ENCODE results near the gene SPACA5. TPM values are rescaled to one million over a fixed set of nuclear protein-coding genes. Genes with fewer than 3 reads are reported as not detected.
"Not testable (repeated sequence)": the region's sequence is repeated elsewhere in the genome, so short reads cannot be mapped to it uniquely, and the experiment has no call there.

SPACA5 gene
- polyA plus RNA-seq (2013, experiment 1 of 2) = not detected
- not detected for polyA plus RNA-seq (2013, experiment 2 of 2)

GRCh38 chrX:48006688-48007087 is at the start of gene SPACA5:
SPACA5 (plus strand) TSS chrX:48006988; CDS start chrX:48007803, 815 bp downstream.
- not testable (repeated sequence) for H3K27me3 ChIP-seq (ENCODE audit: control insufficient read depth in 3 of 3, insufficient read depth in 3 of 3, low read depth in 1 of 3, low read length in 3 of 3); H3K18ac ChIP-seq (ENCODE audit: low read length); H2BK15ac ChIP-seq (ENCODE audit: low read length); H3K14ac ChIP-seq (ENCODE audit: low read length); H2BK5ac ChIP-seq (ENCODE audit: low read length); H4K91ac ChIP-seq (ENCODE audit: low read depth, low read length, poor library complexity); H3K79me1 ChIP-seq (ENCODE audit: low read depth, low read length); H3K27ac ChIP-seq (replicated peaks; ENCODE audit: low read length); H3K4me1 ChIP-seq (ENCODE audit: control insufficient read depth in 2 of 2, insufficient read depth in 1 of 2, low read depth in 1 of 2, low read length in 2 of 2); H3K4me2 ChIP-seq (ENCODE audit: insufficient read depth, low read length, poor library complexity, severe bottlenecking); H2BK12ac ChIP-seq (ENCODE audit: low read length); H3K9me3 ChIP-seq (replicated peaks in 1 of 2; ENCODE audit: control insufficient read depth in 2 of 2, insufficient read depth in 1 of 2, low read depth in 1 of 2, low read length in 2 of 2); H3K4me3 ChIP-seq (ENCODE audit: low read length in 2 of 2); H3K9ac ChIP-seq (ENCODE audit: low read depth, low read length, poor library complexity); H4K8ac ChIP-seq (ENCODE audit: low read depth, low read length); H3K23ac ChIP-seq (ENCODE audit: low read depth, low read length, poor library complexity); DNase-seq (ENCODE audit: low spot score); H3K4ac ChIP-seq (ENCODE audit: low read length); H2AFZ ChIP-seq (ENCODE audit: low read length); H2AK5ac ChIP-seq (ENCODE audit: low read depth, low read length); H2BK120ac ChIP-seq (ENCODE audit: low read depth, low read length); H3K36me3 ChIP-seq (replicated peaks in 1 of 2; ENCODE audit: control insufficient read depth in 2 of 2, insufficient read depth in 2 of 2, low read length in 2 of 2)
- no CpG with 5 or more reads among the region's 8 CpGs for WGBS, 2 donors (ENCODE audit: extremely low coverage in 2 of 2, insufficient read length in 2 of 2, insufficient replicate concordance in 1 of 2)

- H2AK5ac ChIP-seq (ENCODE audit: low read depth, low read length); H3K27ac ChIP-seq (replicated peaks; ENCODE audit: low read length); H2BK12ac ChIP-seq (ENCODE audit: low read length); H3K36me3 ChIP-seq (replicated peaks in 1 of 2; ENCODE audit: control insufficient read depth in 2 of 2, insufficient read depth in 2 of 2, low read length in 2 of 2); H2BK120ac ChIP-seq (ENCODE audit: low read depth, low read length); H2BK5ac ChIP-seq (ENCODE audit: low read length); H3K14ac ChIP-seq (ENCODE audit: low read length); H2AFZ ChIP-seq (ENCODE audit: low read length); H3K18ac ChIP-seq (ENCODE audit: low read length); H3K23ac ChIP-seq (ENCODE audit: low read depth, low read length, poor library complexity); H2BK15ac ChIP-seq (ENCODE audit: low read length); H3K27me3 ChIP-seq (ENCODE audit: control insufficient read depth in 3 of 3, insufficient read depth in 3 of 3, low read depth in 1 of 3, low read length in 3 of 3); H3K4me1 ChIP-seq (ENCODE audit: control insufficient read depth in 2 of 2, insufficient read depth in 1 of 2, low read depth in 1 of 2, low read length in 2 of 2); H3K4ac ChIP-seq (ENCODE audit: low read length); H4K8ac ChIP-seq (ENCODE audit: low read depth, low read length); H3K4me3 ChIP-seq (ENCODE audit: low read length in 2 of 2); H3K9ac ChIP-seq (ENCODE audit: low read depth, low read length, poor library complexity); H4K91ac ChIP-seq (ENCODE audit: low read depth, low read length, poor library complexity); DNase-seq (ENCODE audit: low spot score); H3K9me3 ChIP-seq (replicated peaks in 1 of 2; ENCODE audit: control insufficient read depth in 2 of 2, insufficient read depth in 1 of 2, low read depth in 1 of 2, low read length in 2 of 2); H3K4me2 ChIP-seq (ENCODE audit: insufficient read depth, low read length, poor library complexity, severe bottlenecking); H3K79me1 ChIP-seq (ENCODE audit: low read depth, low read length): not testable (repeated sequence)
- WGBS, 2 donors (ENCODE audit: extremely low coverage in 2 of 2, insufficient read length in 2 of 2, insufficient replicate concordance in 1 of 2) = no CpG with 5 or more reads among the region's 4 CpGs
These were observed 48.6 kb upstream of the SPACA5 start for GRCh38 chrX:47958206-47958605.

DNA sequence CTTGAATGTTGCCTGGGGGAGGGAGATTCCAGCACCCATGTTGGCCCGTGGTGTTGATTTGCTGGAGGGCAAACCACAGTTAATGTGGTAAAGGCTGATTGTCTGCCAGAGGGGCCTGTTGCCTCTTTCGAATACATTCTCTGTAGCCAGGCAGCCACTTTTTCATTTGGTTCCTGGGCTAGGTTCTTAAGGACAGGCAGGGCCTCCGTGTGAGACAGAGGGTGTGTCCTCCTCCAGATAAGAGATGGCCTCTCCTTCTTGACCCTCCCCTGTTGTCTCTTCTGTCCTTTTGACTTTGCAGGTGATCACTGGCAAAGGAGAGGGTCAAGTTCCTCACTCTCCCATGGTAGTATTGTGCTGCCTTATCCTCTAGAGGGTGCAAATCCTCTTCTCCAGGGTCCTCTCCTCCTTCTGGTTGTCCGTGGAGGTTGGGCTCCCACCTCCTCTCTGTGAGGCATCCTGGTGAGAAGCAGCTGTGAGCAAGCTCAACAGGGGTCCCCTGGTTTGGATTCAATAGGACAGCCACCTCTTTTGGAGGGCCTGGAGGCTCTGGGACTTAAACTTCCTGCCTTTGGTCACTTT is 47.9 kb upstream of the SPACA5 start:
- Histone ChIP-seq H4K91ac (ENCODE audit: low read depth, low read length, poor library complexity) (no peak overlapping the region), H3K79me1 (ENCODE audit: low read depth, low read length) (no peaks in the 10 kb centered on the region), H3K18ac (ENCODE audit: low read length) (no peak overlapping the region), H3K9ac (ENCODE audit: low read depth, low read length, poor library complexity) (no peak overlapping the region), H4K8ac (ENCODE audit: low read depth, low read length) (no peak overlapping the region), H3K9me3 (replicated peaks in 1 of 2; ENCODE audit: control insufficient read depth in 2 of 2, insufficient read depth in 1 of 2, low read depth in 1 of 2, low read length in 2 of 2) (peaks cover 0 to 7% of the 10 kb centered on the region in 2 donors), H3K36me3 (replicated peaks in 1 of 2; ENCODE audit: control insufficient read depth in 2 of 2, insufficient read depth in 2 of 2, low read length in 2 of 2) (no peaks in the 10 kb centered on the region), H3K4me3 (ENCODE audit: low read length in 2 of 2) (no peak overlapping the region), H3K4ac (ENCODE audit: low read length) (no peak overlapping the region), H2BK5ac (ENCODE audit: low read length) (no peak overlapping the region), H2BK15ac (ENCODE audit: low read length) (no peak overlapping the region), H3K4me1 (ENCODE audit: control insufficient read depth in 2 of 2, insufficient read depth in 1 of 2, low read depth in 1 of 2, low read length in 2 of 2) (peaks cover 0 to 5% of the 10 kb centered on the region in 2 donors), H3K27ac (replicated peaks; ENCODE audit: low read length) (no peak overlapping the region), H3K14ac (ENCODE audit: low read length) (no peak overlapping the region), H3K4me2 (ENCODE audit: insufficient read depth, low read length, poor library complexity, severe bottlenecking) (no peak overlapping the region), H3K27me3 (ENCODE audit: control insufficient read depth in 3 of 3, insufficient read depth in 3 of 3, low read depth in 1 of 3, low read length in 3 of 3) (no peaks in the 10 kb centered on the region), H2BK120ac (ENCODE audit: low read depth, low read length) (no peak overlapping the region), H2AFZ (ENCODE audit: low read length) (no peak overlapping the region), H2AK5ac (ENCODE audit: low read depth, low read length) (no peak overlapping the region), H3K23ac (ENCODE audit: low read depth, low read length, poor library complexity) (no peak overlapping the region), H2BK12ac (ENCODE audit: low read length) (no peak overlapping the region)
- DNase-seq (ENCODE audit: low spot score) = no peak
- WGBS, 2 donors (ENCODE audit: extremely low coverage in 2 of 2, insufficient read length in 2 of 2, insufficient replicate concordance in 1 of 2) = no CpG with 5 or more reads among the region's 4 CpGs

GRCh38 chrX:47960406-47960805 is 46.4 kb upstream of the SPACA5 start:
- Histone ChIP-seq H3K4me1 (ENCODE audit: control insufficient read depth in 2 of 2, insufficient read depth in 1 of 2, low read depth in 1 of 2, low read length in 2 of 2) (peaks cover 0 to 5% of the 10 kb centered on the region in 2 donors), H3K18ac (ENCODE audit: low read length) (no peak overlapping the region), H2BK15ac (ENCODE audit: low read length) (no peak overlapping the region), H3K4me2 (ENCODE audit: insufficient read depth, low read length, poor library complexity, severe bottlenecking) (no peak overlapping the region), H3K27me3 (ENCODE audit: control insufficient read depth in 3 of 3, insufficient read depth in 3 of 3, low read depth in 1 of 3, low read length in 3 of 3) (no peaks in the 10 kb centered on the region), H3K36me3 (replicated peaks in 1 of 2; ENCODE audit: control insufficient read depth in 2 of 2, insufficient read depth in 2 of 2, low read length in 2 of 2) (no peaks in the 10 kb centered on the region), H2BK12ac (ENCODE audit: low read length) (no peak overlapping the region), H4K91ac (ENCODE audit: low read depth, low read length, poor library complexity) (no peak overlapping the region), H3K9me3 (replicated peaks in 1 of 2; ENCODE audit: control insufficient read depth in 2 of 2, insufficient read depth in 1 of 2, low read depth in 1 of 2, low read length in 2 of 2) (peaks cover 0 to 15% of the 10 kb centered on the region in 2 donors), H3K4ac (ENCODE audit: low read length) (peak overlapping the region; percentile 37), H2BK5ac (ENCODE audit: low read length) (no peak overlapping the region), H3K14ac (ENCODE audit: low read length) (no peak overlapping the region), H3K23ac (ENCODE audit: low read depth, low read length, poor library complexity) (no peak overlapping the region), H2AFZ (ENCODE audit: low read length) (no peak overlapping the region), H3K27ac (replicated peaks; ENCODE audit: low read length) (no peak overlapping the region), H3K4me3 (ENCODE audit: low read length in 2 of 2) (no peak overlapping the region), H3K79me1 (ENCODE audit: low read depth, low read length) (no peaks in the 10 kb centered on the region), H2BK120ac (ENCODE audit: low read depth, low read length) (no peak overlapping the region), H3K9ac (ENCODE audit: low read depth, low read length, poor library complexity) (no peak overlapping the region), H4K8ac (ENCODE audit: low read depth, low read length) (no peak overlapping the region), H2AK5ac (ENCODE audit: low read depth, low read length) (no peak overlapping the region)
- no CpG with 5 or more reads among the region's 2 CpGs for WGBS, 2 donors (ENCODE audit: extremely low coverage in 2 of 2, insufficient read length in 2 of 2, insufficient replicate concordance in 1 of 2)
- no peak for DNase-seq (ENCODE audit: low spot score)

Measured in neuronal stem cell (in vitro differentiated cells).